K562 (cell line): ENCODE data around the gene LIN28A. TPM values are rescaled to one million over a fixed set of nuclear protein-coding genes. Genes with fewer than 3 reads are reported as not detected.
A peak's percentile ranks its signal among the peaks of the same experiment; 100 is the strongest.

Experiments
- CXXC5 ChIP-seq: fragments of 250-450 bp; sonication (Bioruptor Pico); IDR thresholded peaks from 2 replicates; pipeline ENCODE4 v1.8.0; 2022; ENCODE audit warnings: inconsistent platforms, mild to moderate bottlenecking, moderate library complexity
- EHMT2 ChIP-seq: fragments of 450-650 bp; IDR thresholded peaks from 2 replicates; pipeline ENCODE4 v1.6.1; 2018; ENCODE audit warnings: antibody characterized with exemption
- ETV5 ChIP-seq: sonication (generic); formaldehyde crosslinking; IDR thresholded peaks from 2 replicates; pipeline ENCODE4 v1.4.0; 2020; ENCODE audit warnings: low read depth, mild to moderate bottlenecking, missing genetic modification reagents
- FIP1L1 ChIP-seq: fragments of 200-400 bp; formaldehyde crosslinking; IDR thresholded peaks from 2 replicates; pipeline ENCODE4 v1.6.1; 2018; ENCODE audit warnings: mild to moderate bottlenecking, low read depth, low read length; ENCODE audit not compliant: poor library complexity, severe bottlenecking
- HMG20B ChIP-seq: fragments of 250-450 bp; sonication (Bioruptor Pico); IDR thresholded peaks from 2 replicates; pipeline ENCODE4 v1.5.0; 2021; ENCODE audit warnings: mild to moderate bottlenecking
- HNRNPL ChIP-seq: fragments of 200-400 bp; formaldehyde crosslinking; IDR thresholded peaks from 2 replicates; pipeline ENCODE4 v1.6.1; 2017; ENCODE audit warnings: low read depth, mild to moderate bottlenecking, low read length
- HNRNPUL1 ChIP-seq: fragments of 200-400 bp; formaldehyde crosslinking; IDR thresholded peaks from 2 replicates; pipeline ENCODE4 v1.6.1; 2017; ENCODE audit warnings: low read length
- MAFG ChIP-seq: fragments of 450-650 bp; conservative IDR thresholded peaks from 2 replicates; pipeline ENCODE4 v1.6.1; 2016; ENCODE audit warnings: missing genetic modification characterization, missing compliant biosample characterization
- NR3C1 ChIP-seq: sonication (generic); formaldehyde crosslinking; IDR thresholded peaks from 2 replicates; pipeline ENCODE4 v1.8.1; 2022; ENCODE audit warnings: missing genetic modification reagents
- RAD21 ChIP-seq, 2 experiments: fragments of 250-450 bp in 1 of 2; fragments of 450-650 bp in 1 of 2; sonication (Bioruptor Pico) in 1 of 2; formaldehyde crosslinking in 1 of 2; IDR thresholded peaks in 1 of 2; conservative IDR thresholded peaks in 1 of 2; 2 replicates each; pipeline versions ENCODE4 v1.4.0 to v1.8.0; 2020 to 2022; ENCODE audit warnings: mild to moderate bottlenecking in 2 of 2, moderate library complexity in 1 of 2
- RHOXF2B ChIP-seq: fragments of 250-450 bp; sonication (Bioruptor Pico); conservative IDR thresholded peaks from 2 replicates; pipeline ENCODE4 v1.5.1; 2021
- ZFP36 ChIP-seq: fragments of 150-350 bp; IDR thresholded peaks from 2 replicates; pipeline ENCODE4 v1.6.1; 2018; ENCODE audit warnings: low read length, low read depth; ENCODE audit not compliant: partially characterized antibody
- ZKSCAN3 ChIP-seq: fragments of 250-450 bp; sonication (Bioruptor Pico); IDR thresholded peaks from 2 replicates; pipeline ENCODE4 v1.4.0; 2020
- ZNF23 ChIP-seq: fragments of 250-450 bp; sonication (Bioruptor Pico); IDR thresholded peaks from 2 replicates; pipeline ENCODE4 v1.4.0; 2020; ENCODE audit warnings: mild to moderate bottlenecking
- ZNF311 ChIP-seq: fragments of 250-450 bp; sonication (Bioruptor Pico); IDR thresholded peaks from 2 replicates; pipeline ENCODE4 v1.4.0; 2020; ENCODE audit warnings: mild to moderate bottlenecking, moderate library complexity
- polyA plus RNA-seq, 8 experiments: library from polyadenylated mRNA; depleted of rRNA in 4 of 8; stranded (reverse) in 5 of 8; unstranded in 3 of 8; fragments of >200 nt; fragmentation: Nextera tagmentation in 2 of 8; fragmentation: Illumina TruSeq in 1 of 8; extraction: Ambion mirVana in 2 of 8; extraction: Trizol in 1 of 8; gene quantifications; 2 replicates each; pipeline versions ENCODE4 v1.2.1 to v1.2.3, GENCODE V29; 2011 to 2014; ENCODE audit warnings: inconsistent platforms in 1 of 8, missing spikeins in 1 of 8
- total RNA-seq, 7 experiments: library from RNA; depleted of rRNA in 6 of 7; stranded (reverse); fragments of >200 nt in 6 of 7; fragmentation: Illumina TruSeq in 2 of 7; extraction: Trizol in 2 of 7; gene quantifications; 2 replicates each; pipeline versions ENCODE4 v1.2.1 to v1.2.3, GENCODE V29; 2011 to 2021; ENCODE audit warnings: low replicate concordance in 1 of 7
- TF ChIP-seq, protein P1 (sequence below): fragments of 250-450 bp; sonication (Bioruptor Pico); IDR thresholded peaks from 2 replicates; pipeline ENCODE4 v1.4.0; 2020; ENCODE audit warnings: mild to moderate bottlenecking, moderate library complexity
- TF ChIP-seq, protein P2 (sequence below): fragments of 450-650 bp; formaldehyde crosslinking; IDR thresholded peaks from 2 replicates; pipeline ENCODE4 v1.4.0; 2020; ENCODE audit warnings: mild to moderate bottlenecking, moderate library complexity
- TF ChIP-seq, protein P3 (sequence below): fragments of 450-650 bp; IDR thresholded peaks from 2 replicates; pipeline ENCODE4 v1.6.1; 2016; ENCODE audit warnings: mild to moderate bottlenecking
- TF ChIP-seq, protein P4 (sequence below), 2 experiments: fragments of 250-450 bp in 1 of 2; fragments of 450-650 bp in 1 of 2; sonication (Bioruptor Pico) in 1 of 2; IDR thresholded peaks; 2 replicates each; pipeline versions ENCODE4 v1.6.1 to v1.8.0; 2016 to 2021; ENCODE audit warnings: mild to moderate bottlenecking in 2 of 2, moderate library complexity in 2 of 2, missing compliant biosample characterization in 1 of 2, missing genetic modification characterization in 1 of 2
- TF ChIP-seq, protein P5 (sequence below): IDR thresholded peaks from 2 replicates; pipeline ENCODE4 v1.6.1; 2014; ENCODE audit warnings: antibody characterized with exemption

The LIN28A gene
- total and polyA plus RNA-seq, 9 of the 15 experiments (the other 6 are each of a cell fraction or from before 2014, with no cell fraction given): 0.80 to 5.4 (median 3.9) TPM

DNA sequence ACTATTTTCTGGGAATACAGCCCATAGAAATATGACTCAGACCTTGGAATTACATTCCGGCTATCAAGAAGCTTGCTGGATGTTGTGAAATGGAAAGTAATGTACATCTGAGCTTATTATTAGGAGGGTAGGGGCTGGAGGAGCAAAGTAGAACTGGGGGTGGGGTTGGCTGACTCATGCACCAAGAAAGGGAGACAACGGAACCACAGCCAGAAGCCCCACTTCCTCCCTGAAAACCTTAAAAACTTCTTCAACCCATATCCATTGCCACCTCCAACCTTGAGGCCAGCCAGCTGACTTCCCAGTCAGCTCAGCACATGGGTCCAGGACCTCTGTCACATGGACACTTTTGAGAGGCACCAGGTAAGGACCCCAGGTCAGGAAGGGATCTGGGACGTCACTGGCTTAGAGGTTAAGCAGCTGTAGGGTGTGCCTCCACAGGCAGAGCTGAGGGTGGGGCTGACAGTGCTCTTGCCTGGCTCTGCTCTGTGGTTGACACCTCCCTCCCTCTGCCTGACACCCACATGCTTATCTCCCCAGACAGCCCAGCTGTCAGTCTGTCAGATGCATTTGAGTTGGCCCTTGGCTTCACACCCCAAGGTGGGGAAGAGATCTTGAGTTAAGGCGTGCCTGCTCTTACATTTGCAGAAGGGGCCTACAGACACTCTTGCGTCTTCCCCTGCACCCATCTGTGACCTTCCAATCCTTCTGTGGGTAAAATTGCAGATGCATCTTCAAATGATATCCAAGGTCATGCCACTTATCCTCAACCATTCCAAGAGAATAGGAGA, 32.3 kb upstream of the LIN28A start (continued):
- TF ChIP-seq, protein P1, sequence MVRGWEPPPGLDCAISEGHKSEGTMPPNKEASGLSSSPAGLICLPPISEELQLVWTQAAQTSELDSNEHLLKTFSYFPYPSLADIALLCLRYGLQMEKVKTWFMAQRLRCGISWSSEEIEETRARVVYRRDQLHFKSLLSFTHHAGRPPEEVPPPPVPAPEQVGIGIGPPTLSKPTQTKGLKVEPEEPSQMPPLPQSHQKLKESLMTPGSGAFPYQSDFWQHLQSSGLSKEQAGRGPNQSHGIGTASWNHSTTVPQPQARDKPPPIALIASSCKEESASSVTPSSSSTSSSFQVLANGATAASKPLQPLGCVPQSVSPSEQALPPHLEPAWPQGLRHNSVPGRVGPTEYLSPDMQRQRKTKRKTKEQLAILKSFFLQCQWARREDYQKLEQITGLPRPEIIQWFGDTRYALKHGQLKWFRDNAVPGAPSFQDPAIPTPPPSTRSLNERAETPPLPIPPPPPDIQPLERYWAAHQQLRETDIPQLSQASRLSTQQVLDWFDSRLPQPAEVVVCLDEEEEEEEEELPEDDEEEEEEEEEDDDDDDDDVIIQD: no peak
- no peak for TF ChIP-seq HNRNPL
- TF ChIP-seq, protein P2, sequence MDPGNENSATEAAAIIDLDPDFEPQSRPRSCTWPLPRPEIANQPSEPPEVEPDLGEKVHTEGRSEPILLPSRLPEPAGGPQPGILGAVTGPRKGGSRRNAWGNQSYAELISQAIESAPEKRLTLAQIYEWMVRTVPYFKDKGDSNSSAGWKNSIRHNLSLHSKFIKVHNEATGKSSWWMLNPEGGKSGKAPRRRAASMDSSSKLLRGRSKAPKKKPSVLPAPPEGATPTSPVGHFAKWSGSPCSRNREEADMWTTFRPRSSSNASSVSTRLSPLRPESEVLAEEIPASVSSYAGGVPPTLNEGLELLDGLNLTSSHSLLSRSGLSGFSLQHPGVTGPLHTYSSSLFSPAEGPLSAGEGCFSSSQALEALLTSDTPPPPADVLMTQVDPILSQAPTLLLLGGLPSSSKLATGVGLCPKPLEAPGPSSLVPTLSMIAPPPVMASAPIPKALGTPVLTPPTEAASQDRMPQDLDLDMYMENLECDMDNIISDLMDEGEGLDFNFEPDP (CRISPR knock-in tag): no peak
- TF ChIP-seq, protein P3, sequence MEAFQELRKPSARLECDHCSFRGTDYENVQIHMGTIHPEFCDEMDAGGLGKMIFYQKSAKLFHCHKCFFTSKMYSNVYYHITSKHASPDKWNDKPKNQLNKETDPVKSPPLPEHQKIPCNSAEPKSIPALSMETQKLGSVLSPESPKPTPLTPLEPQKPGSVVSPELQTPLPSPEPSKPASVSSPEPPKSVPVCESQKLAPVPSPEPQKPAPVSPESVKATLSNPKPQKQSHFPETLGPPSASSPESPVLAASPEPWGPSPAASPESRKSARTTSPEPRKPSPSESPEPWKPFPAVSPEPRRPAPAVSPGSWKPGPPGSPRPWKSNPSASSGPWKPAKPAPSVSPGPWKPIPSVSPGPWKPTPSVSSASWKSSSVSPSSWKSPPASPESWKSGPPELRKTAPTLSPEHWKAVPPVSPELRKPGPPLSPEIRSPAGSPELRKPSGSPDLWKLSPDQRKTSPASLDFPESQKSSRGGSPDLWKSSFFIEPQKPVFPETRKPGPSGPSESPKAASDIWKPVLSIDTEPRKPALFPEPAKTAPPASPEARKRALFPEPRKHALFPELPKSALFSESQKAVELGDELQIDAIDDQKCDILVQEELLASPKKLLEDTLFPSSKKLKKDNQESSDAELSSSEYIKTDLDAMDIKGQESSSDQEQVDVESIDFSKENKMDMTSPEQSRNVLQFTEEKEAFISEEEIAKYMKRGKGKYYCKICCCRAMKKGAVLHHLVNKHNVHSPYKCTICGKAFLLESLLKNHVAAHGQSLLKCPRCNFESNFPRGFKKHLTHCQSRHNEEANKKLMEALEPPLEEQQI: no peak; the same call in 1 of the 2 replicates
- no peak for TF ChIP-seq RHOXF2B (CRISPR knock-in tag)
- peak; percentile 55 for TF ChIP-seq MAFG
- peak in 1 of 2 experiments; percentile 22; a peak in 1 of 4 replicates for TF ChIP-seq RAD21 (CRISPR knock-in tag; conservative IDR thresholded peaks at IDR 0.05 in 1 of 2, IDR thresholded peaks at IDR 0.05 in 1 of 2)
- 0 out of 2 replicates have a peak, but pooled peaks have one; percentile 8 for TF ChIP-seq ZNF23 (CRISPR knock-in tag)
- no peak for TF ChIP-seq HNRNPUL1
- no peak for TF ChIP-seq HMG20B (CRISPR knock-in tag)
- TF ChIP-seq, protein P4, sequence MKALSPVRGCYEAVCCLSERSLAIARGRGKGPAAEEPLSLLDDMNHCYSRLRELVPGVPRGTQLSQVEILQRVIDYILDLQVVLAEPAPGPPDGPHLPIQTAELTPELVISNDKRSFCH (CRISPR knock-in tag; IDR thresholded peaks at IDR 0.05): no peak
- TF ChIP-seq, protein P4 (tag; IDR thresholded peaks at IDR 0.05): peak; percentile 86; the same call in 1 of the 2 replicates
- TF ChIP-seq, protein P5, sequence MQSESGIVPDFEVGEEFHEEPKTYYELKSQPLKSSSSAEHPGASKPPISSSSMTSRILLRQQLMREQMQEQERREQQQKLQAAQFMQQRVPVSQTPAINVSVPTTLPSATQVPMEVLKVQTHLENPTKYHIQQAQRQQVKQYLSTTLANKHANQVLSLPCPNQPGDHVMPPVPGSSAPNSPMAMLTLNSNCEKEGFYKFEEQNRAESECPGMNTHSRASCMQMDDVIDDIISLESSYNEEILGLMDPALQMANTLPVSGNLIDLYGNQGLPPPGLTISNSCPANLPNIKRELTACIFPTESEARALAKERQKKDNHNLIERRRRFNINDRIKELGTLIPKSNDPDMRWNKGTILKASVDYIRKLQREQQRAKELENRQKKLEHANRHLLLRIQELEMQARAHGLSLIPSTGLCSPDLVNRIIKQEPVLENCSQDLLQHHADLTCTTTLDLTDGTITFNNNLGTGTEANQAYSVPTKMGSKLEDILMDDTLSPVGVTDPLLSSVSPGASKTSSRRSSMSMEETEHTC: peak; percentile 77; the same call in 1 of the 2 replicates
- no peak for TF ChIP-seq ZKSCAN3 (CRISPR knock-in tag)
- TF ChIP-seq FIP1L1: no peak
- peak; percentile 92 for TF ChIP-seq ETV5 (CRISPR knock-in tag)
- peak; percentile 82 for TF ChIP-seq CXXC5 (CRISPR knock-in tag)
- TF ChIP-seq ZNF311 (CRISPR knock-in tag): no peak
- TF ChIP-seq EHMT2: peak; percentile 92
- no peak for TF ChIP-seq NR3C1 (CRISPR knock-in tag)
- TF ChIP-seq ZFP36: peak; percentile 80
